HCT116 (cell line): ENCODE measurements around the gene SHC1.

Experiments
- CEBPB ChIP-seq: IDR thresholded peaks from 2 replicates; pipeline ENCODE4 v1.6.1; 2012; ENCODE audit warnings: low read depth
- EGR1 ChIP-seq: IDR thresholded peaks from 2 replicates; pipeline ENCODE4 v1.6.1; 2012; ENCODE audit warnings: low read depth
- EZH2 ChIP-seq: fragments of 200-600 bp; sonication (generic); IDR thresholded peaks from 2 replicates; pipeline ENCODE4 v1.6.1; 2017; ENCODE audit warnings: antibody characterized with exemption, mixed run types
- EZH2phosphoT487 ChIP-seq: fragments of 200-600 bp; IDR thresholded peaks from 2 replicates; pipeline ENCODE4 v1.6.1; 2018; ENCODE audit warnings: antibody characterized with exemption, borderline replicate concordance
- POLR2A ChIP-seq: IDR thresholded peaks from 2 replicates; pipeline ENCODE4 v1.7.0; 2011; ENCODE audit warnings: borderline replicate concordance; ENCODE audit not compliant: insufficient read depth, insufficient read length; ENCODE audit errors: extremely low read depth
- POLR2AphosphoS5 ChIP-seq: IDR thresholded peaks from 2 replicates; pipeline ENCODE4 v1.6.1; 2011; ENCODE audit warnings: mild to moderate bottlenecking, low read depth, low read length, moderate library complexity
- RAD21 ChIP-seq: IDR thresholded peaks from 2 replicates; pipeline ENCODE4 v1.6.1; 2012; ENCODE audit warnings: low read depth, mild to moderate bottlenecking
- SRF ChIP-seq: IDR thresholded peaks from 2 replicates; pipeline ENCODE4 v1.6.1; 2012; ENCODE audit warnings: low read depth
- YY1 ChIP-seq: IDR thresholded peaks from 2 replicates; pipeline ENCODE4 v1.6.1; 2011; ENCODE audit warnings: low read length, low read depth, moderate library complexity, mild to moderate bottlenecking; ENCODE audit not compliant: insufficient replicate concordance; ENCODE audit errors: extremely low read depth
- ZFX ChIP-seq: fragments of 450-650 bp; IDR thresholded peaks from 2 replicates; pipeline ENCODE4 v1.6.1; 2017
- ZNF274 ChIP-seq: fragments of 200-500 bp; sonication (Bioruptor generic); IDR thresholded peaks from 2 replicates; pipeline ENCODE4 v1.6.1; 2014; ENCODE audit warnings: mild to moderate bottlenecking, low read depth, low read length, inconsistent platforms
- TF ChIP-seq, protein P1 (sequence below), 3 experiments: fragments of 200-600 bp in 1 of 3; sonication (generic) in 1 of 3; IDR thresholded peaks in 2 of 3; conservative IDR thresholded peaks in 1 of 3; 2 replicates each; pipeline ENCODE4 v1.5.1; 2012 to 2017; ENCODE audit warnings: low read depth in 2 of 3, low read length in 2 of 3, antibody characterized with exemption in 1 of 3, borderline replicate concordance in 1 of 3, control low read depth in 1 of 3, mild to moderate bottlenecking in 1 of 3, mixed read lengths in 1 of 3, mixed run types in 1 of 3, moderate library complexity in 1 of 3; ENCODE audit not compliant: insufficient read depth in 1 of 3
- TF ChIP-seq, protein P2 (sequence below): IDR thresholded peaks from 2 replicates; pipeline ENCODE4 v1.6.1; 2012; ENCODE audit warnings: low read depth
- TF ChIP-seq, protein P3 (sequence below): IDR thresholded peaks from 2 replicates; pipeline ENCODE4 v1.6.1; 2012

DNA sequence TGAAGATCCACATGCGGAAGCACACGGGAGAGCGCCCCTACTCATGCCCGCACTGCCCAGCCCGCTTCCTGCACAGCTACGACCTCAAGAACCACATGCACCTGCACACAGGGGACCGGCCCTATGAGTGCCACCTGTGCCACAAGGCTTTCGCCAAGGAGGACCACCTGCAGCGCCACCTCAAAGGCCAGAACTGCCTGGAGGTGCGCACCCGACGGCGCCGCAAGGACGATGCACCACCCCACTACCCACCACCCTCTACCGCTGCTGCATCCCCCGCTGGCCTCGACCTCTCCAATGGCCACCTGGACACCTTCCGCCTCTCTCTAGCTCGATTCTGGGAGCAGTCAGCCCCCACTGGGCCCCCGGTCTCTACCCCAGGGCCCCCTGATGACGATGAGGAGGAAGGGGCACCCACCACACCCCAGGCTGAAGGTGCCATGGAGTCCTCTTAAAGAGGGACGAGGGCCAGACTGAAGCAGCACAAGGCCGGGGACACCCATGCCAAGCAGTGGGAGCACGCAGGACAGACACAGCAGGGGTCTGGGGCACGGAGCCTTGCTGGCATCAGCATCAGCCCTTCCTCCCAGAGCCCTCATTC lies 45.8 kb upstream of the SHC1 start:
- TF ChIP-seq, protein P1, sequence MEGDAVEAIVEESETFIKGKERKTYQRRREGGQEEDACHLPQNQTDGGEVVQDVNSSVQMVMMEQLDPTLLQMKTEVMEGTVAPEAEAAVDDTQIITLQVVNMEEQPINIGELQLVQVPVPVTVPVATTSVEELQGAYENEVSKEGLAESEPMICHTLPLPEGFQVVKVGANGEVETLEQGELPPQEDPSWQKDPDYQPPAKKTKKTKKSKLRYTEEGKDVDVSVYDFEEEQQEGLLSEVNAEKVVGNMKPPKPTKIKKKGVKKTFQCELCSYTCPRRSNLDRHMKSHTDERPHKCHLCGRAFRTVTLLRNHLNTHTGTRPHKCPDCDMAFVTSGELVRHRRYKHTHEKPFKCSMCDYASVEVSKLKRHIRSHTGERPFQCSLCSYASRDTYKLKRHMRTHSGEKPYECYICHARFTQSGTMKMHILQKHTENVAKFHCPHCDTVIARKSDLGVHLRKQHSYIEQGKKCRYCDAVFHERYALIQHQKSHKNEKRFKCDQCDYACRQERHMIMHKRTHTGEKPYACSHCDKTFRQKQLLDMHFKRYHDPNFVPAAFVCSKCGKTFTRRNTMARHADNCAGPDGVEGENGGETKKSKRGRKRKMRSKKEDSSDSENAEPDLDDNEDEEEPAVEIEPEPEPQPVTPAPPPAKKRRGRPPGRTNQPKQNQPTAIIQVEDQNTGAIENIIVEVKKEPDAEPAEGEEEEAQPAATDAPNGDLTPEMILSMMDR (IDR thresholded peaks at IDR 0.05 in 2 of 3, conservative IDR thresholded peaks at IDR 0.05 in 1 of 3; ENCODE audit: borderline replicate concordance in 1 of 3, insufficient read depth in 1 of 3, low read depth in 2 of 3, low read length in 2 of 3): no peak
- TF ChIP-seq EZH2 (no peak), ZFX (no peak), SRF (no peak), POLR2AphosphoS5 (0 out of 2 replicates have a peak, but pooled peaks have one; percentile 1), POLR2A (no peak), EZH2phosphoT487 (no peak), EGR1 (no peak), RAD21 (no peak), YY1 (no peak), ZNF274 (no peak), CEBPB (no peak)
- TF ChIP-seq, protein P2, sequence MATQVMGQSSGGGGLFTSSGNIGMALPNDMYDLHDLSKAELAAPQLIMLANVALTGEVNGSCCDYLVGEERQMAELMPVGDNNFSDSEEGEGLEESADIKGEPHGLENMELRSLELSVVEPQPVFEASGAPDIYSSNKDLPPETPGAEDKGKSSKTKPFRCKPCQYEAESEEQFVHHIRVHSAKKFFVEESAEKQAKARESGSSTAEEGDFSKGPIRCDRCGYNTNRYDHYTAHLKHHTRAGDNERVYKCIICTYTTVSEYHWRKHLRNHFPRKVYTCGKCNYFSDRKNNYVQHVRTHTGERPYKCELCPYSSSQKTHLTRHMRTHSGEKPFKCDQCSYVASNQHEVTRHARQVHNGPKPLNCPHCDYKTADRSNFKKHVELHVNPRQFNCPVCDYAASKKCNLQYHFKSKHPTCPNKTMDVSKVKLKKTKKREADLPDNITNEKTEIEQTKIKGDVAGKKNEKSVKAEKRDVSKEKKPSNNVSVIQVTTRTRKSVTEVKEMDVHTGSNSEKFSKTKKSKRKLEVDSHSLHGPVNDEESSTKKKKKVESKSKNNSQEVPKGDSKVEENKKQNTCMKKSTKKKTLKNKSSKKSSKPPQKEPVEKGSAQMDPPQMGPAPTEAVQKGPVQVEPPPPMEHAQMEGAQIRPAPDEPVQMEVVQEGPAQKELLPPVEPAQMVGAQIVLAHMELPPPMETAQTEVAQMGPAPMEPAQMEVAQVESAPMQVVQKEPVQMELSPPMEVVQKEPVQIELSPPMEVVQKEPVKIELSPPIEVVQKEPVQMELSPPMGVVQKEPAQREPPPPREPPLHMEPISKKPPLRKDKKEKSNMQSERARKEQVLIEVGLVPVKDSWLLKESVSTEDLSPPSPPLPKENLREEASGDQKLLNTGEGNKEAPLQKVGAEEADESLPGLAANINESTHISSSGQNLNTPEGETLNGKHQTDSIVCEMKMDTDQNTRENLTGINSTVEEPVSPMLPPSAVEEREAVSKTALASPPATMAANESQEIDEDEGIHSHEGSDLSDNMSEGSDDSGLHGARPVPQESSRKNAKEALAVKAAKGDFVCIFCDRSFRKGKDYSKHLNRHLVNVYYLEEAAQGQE: no peak
- TF ChIP-seq, protein P3, sequence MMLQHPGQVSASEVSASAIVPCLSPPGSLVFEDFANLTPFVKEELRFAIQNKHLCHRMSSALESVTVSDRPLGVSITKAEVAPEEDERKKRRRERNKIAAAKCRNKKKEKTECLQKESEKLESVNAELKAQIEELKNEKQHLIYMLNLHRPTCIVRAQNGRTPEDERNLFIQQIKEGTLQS: no peak
